Measurements from ENCODE around the gene COL20A1.

DNA sequence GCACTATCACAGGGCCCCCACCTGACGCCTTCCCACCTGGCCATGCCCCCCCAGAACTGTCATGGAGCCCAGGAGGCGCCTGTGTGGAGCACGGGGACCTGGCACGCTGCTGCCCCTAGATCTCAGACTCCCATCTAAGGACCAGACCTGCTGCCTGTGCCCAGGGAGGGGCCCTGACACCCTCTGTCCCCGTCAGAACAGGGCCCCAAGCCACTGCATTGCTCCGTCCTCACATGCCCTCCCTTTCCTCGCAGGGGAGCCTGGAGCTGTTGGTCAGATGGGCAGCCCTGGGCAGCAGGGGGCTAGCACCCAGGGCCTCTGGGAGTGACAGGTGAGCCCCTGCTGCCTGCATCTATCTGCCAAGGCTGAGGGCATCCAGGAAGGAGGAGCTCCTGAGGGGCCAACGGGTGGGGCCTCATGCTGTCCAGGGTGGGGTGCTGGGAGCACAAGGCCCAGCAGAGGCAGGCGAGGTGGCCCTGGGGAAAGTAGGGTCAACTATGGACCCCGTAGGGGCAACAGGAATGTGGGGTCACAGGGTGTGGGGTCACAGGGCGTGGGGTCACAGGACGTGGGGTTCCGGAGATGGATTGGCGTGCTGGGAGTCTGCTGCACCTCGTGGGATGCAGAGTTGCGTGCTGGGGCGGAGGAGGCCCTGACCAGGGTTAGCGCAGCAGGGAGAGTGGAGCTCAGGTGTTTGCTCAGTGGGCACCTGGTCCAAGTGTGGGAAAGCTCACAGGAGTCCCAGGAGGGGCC lies 36.5 kb downstream of the COL20A1 start:
- TF ChIP-seq, protein P1, sequence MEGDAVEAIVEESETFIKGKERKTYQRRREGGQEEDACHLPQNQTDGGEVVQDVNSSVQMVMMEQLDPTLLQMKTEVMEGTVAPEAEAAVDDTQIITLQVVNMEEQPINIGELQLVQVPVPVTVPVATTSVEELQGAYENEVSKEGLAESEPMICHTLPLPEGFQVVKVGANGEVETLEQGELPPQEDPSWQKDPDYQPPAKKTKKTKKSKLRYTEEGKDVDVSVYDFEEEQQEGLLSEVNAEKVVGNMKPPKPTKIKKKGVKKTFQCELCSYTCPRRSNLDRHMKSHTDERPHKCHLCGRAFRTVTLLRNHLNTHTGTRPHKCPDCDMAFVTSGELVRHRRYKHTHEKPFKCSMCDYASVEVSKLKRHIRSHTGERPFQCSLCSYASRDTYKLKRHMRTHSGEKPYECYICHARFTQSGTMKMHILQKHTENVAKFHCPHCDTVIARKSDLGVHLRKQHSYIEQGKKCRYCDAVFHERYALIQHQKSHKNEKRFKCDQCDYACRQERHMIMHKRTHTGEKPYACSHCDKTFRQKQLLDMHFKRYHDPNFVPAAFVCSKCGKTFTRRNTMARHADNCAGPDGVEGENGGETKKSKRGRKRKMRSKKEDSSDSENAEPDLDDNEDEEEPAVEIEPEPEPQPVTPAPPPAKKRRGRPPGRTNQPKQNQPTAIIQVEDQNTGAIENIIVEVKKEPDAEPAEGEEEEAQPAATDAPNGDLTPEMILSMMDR (IDR thresholded peaks at IDR 0.05): no peak
- no peak for TF ChIP-seq SIN3A (IDR thresholded peaks at IDR 0.05; ENCODE audit: borderline replicate concordance, insufficient read depth, low read depth, low read length)
- no peak for TF ChIP-seq POLR2AphosphoS5 (IDR thresholded peaks at IDR 0.05; ENCODE audit: low read depth, low read length)
- TF ChIP-seq, protein P2, sequence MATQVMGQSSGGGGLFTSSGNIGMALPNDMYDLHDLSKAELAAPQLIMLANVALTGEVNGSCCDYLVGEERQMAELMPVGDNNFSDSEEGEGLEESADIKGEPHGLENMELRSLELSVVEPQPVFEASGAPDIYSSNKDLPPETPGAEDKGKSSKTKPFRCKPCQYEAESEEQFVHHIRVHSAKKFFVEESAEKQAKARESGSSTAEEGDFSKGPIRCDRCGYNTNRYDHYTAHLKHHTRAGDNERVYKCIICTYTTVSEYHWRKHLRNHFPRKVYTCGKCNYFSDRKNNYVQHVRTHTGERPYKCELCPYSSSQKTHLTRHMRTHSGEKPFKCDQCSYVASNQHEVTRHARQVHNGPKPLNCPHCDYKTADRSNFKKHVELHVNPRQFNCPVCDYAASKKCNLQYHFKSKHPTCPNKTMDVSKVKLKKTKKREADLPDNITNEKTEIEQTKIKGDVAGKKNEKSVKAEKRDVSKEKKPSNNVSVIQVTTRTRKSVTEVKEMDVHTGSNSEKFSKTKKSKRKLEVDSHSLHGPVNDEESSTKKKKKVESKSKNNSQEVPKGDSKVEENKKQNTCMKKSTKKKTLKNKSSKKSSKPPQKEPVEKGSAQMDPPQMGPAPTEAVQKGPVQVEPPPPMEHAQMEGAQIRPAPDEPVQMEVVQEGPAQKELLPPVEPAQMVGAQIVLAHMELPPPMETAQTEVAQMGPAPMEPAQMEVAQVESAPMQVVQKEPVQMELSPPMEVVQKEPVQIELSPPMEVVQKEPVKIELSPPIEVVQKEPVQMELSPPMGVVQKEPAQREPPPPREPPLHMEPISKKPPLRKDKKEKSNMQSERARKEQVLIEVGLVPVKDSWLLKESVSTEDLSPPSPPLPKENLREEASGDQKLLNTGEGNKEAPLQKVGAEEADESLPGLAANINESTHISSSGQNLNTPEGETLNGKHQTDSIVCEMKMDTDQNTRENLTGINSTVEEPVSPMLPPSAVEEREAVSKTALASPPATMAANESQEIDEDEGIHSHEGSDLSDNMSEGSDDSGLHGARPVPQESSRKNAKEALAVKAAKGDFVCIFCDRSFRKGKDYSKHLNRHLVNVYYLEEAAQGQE (IDR thresholded peaks at IDR 0.05; ENCODE audit: insufficient read depth in 1 of 2, low read depth in 2 of 2, low read length in 1 of 2): no peak
- TF ChIP-seq TCF7L2 (IDR thresholded peaks at IDR 0.05; ENCODE audit: low read depth, low read length): no peak
